Activated CD4-positive, alpha-beta memory T cell treated with anti-CD3 and anti-CD28 coated beads for 36 hours (primary cell): ENCODE measurements around the gene SEL1L3. TPM values are rescaled to one million over a fixed set of nuclear protein-coding genes. Genes with fewer than 3 reads are reported as not detected.

Experiments
- CTCF ChIA-PET: fragments of 350-600 bp; sonication (Branson Sonifier 250); formaldehyde crosslinking; loops from one replicate; lab custom pipeline; 2021; ENCODE audit warnings: antibody characterized with exemption, inconsistent platforms; lab: Charles Lee
- POLR2A ChIA-PET: fragments of 350-600 bp; sonication (Branson Sonifier 250); formaldehyde crosslinking; loops from one replicate; lab custom pipeline; 2021; ENCODE audit warnings: antibody characterized with exemption; lab: Charles Lee
- DNase-seq: peaks from one replicate; pipeline ENCODE4 v3.0.0-alpha.2; 2020
- H3K27ac Mint-ChIP-seq: one replicate; pipeline ENCODE4 v1.8.0; 2021; ENCODE audit warnings: mixed read lengths
- H3K27me3 Mint-ChIP-seq: one replicate; pipeline ENCODE4 v1.8.0; 2021; ENCODE audit warnings: mixed read lengths
- H3K36me3 Mint-ChIP-seq: one replicate; pipeline ENCODE4 v1.8.0; 2021; ENCODE audit warnings: mixed read lengths
- H3K4me1 Mint-ChIP-seq: one replicate; pipeline ENCODE4 v1.8.0; 2021; ENCODE audit warnings: low read depth, mixed read lengths
- H3K4me3 Mint-ChIP-seq: one replicate; pipeline ENCODE4 v1.8.0; 2021; ENCODE audit warnings: mild to moderate bottlenecking, mixed read lengths
- H3K9me3 Mint-ChIP-seq: one replicate; pipeline ENCODE4 v1.8.0; 2021; ENCODE audit warnings: mixed read lengths
- intact Hi-C: fragments of 100-400 bp; cut with micrococcal nuclease; formaldehyde crosslinking; loops from one replicate; pipeline ENCODE4 v1.15.1; 2023
- total RNA-seq, 2 experiments: library from RNA; stranded (reverse); gene quantifications; one replicate each; pipeline ENCODE4 v1.2.3, GENCODE V29; 2021

The SEL1L3 gene
- total RNA-seq, 2 experiments from 2014 or later: 67.1 to 67.7 TPM

- Mint-ChIP-seq H3K36me3 (peaks cover 40% of the 10 kb centered on the region), H3K4me1 (peaks cover 79% of the 10 kb centered on the region), H3K4me3 (no peak overlapping the region), H3K27me3 (no peaks in the 10 kb centered on the region), H3K9me3 (no peaks in the 10 kb centered on the region), H3K27ac (peak overlapping the region; percentile 75)
- ChIA-PET POLR2A (interaction anchor here (1.4 to 1.9 kb wide), 2 partner anchors 10 to 14 kb away, joined by 5 to 10 read pairs; no protein-coding TSS in a partner anchor), CTCF (interaction anchor here (1.9 kb wide), 1 partner anchor 10 kb away, joined by 4 read pairs; no protein-coding TSS in a partner anchor)
- DNase-seq: peak; percentile 54
- intact Hi-C loops: loop anchor here (1.0 kb wide), 3 partner anchors 10 to 93 kb away; no protein-coding TSS in a partner anchor
These were observed 17.7 kb downstream of the SEL1L3 start for GRCh38 chr4:25844961-25845712.

- intact Hi-C loops: no loop called here
- ChIA-PET CTCF (no interaction called here), POLR2A (no interaction called here)
- no peaks in the 10 kb centered on the region for H3K27me3 Mint-ChIP-seq
- peaks cover 44% of the 10 kb centered on the region for H3K36me3 Mint-ChIP-seq
- H3K4me1 Mint-ChIP-seq: peaks cover 68% of the 10 kb centered on the region
- peak; percentile 47 for DNase-seq
- H3K9me3 Mint-ChIP-seq: no peaks in the 10 kb centered on the region
- peak overlapping the region; percentile 30 for H3K27ac Mint-ChIP-seq
- H3K4me3 Mint-ChIP-seq: no peak overlapping the region
These were observed 19.3 kb downstream of the SEL1L3 start for GRCh38 chr4:25843340-25844097.

- POLR2A ChIA-PET: no interaction called here
- DNase-seq: peak; percentile 58
- H3K27me3 Mint-ChIP-seq: no peaks in the 10 kb centered on the region
- CTCF ChIA-PET: interaction anchor here (0.7 to 1.3 kb wide), 6 partner anchors 9 to 483 kb away, joined by 3 to 6 read pairs (median 4); no protein-coding TSS in a partner anchor
- H3K9me3 Mint-ChIP-seq: no peaks in the 10 kb centered on the region
- intact Hi-C loops: no loop called here
- H3K36me3 Mint-ChIP-seq: peaks cover 39% of the 10 kb centered on the region
- peak overlapping the region; percentile 9 for H3K27ac Mint-ChIP-seq
- H3K4me3 Mint-ChIP-seq: no peak overlapping the region
- peaks cover 57% of the 10 kb centered on the region for H3K4me1 Mint-ChIP-seq
These were observed 20.5 kb downstream of the SEL1L3 start for GRCh38 chr4:25842229-25842845.

GRCh38 chr4:25839687-25840086 lies 23.1 kb downstream of the SEL1L3 start:
- ChIA-PET POLR2A (no interaction called here), CTCF (no interaction called here)
- Mint-ChIP-seq H3K36me3 (peaks cover 25% of the 10 kb centered on the region), H3K4me3 (no peak overlapping the region), H3K27ac (no peak overlapping the region), H3K27me3 (no peaks in the 10 kb centered on the region), H3K9me3 (no peaks in the 10 kb centered on the region), H3K4me1 (peaks cover 38% of the 10 kb centered on the region)
- DNase-seq: no peak
- intact Hi-C loops: no loop called here

GRCh38 chr4:25839233-25839632 lies 23.6 kb downstream of the SEL1L3 start:
- Mint-ChIP-seq H3K4me3 (no peak overlapping the region), H3K9me3 (no peaks in the 10 kb centered on the region), H3K36me3 (peaks cover 27% of the 10 kb centered on the region), H3K4me1 (peaks cover 35% of the 10 kb centered on the region), H3K27ac (no peak overlapping the region), H3K27me3 (no peaks in the 10 kb centered on the region)
- DNase-seq: no peak
- intact Hi-C loops: no loop called here
- CTCF ChIA-PET: no interaction called here
- POLR2A ChIA-PET: no interaction called here

GRCh38 chr4:25838526-25838925 lies 24.3 kb downstream of the SEL1L3 start:
- Mint-ChIP-seq H3K4me3 (no peak overlapping the region), H3K36me3 (peaks cover 25% of the 10 kb centered on the region), H3K4me1 (peaks cover 28% of the 10 kb centered on the region), H3K9me3 (no peaks in the 10 kb centered on the region), H3K27ac (no peak overlapping the region), H3K27me3 (no peaks in the 10 kb centered on the region)
- CTCF ChIA-PET: no interaction called here
- intact Hi-C loops: no loop called here
- POLR2A ChIA-PET: no interaction called here
- DNase-seq: no peak

GRCh38 chr4:25837107-25837506 lies 25.7 kb downstream of the SEL1L3 start:
- DNase-seq: no peak
- H3K27ac Mint-ChIP-seq: no peak overlapping the region
- peaks cover 14% of the 10 kb centered on the region for H3K4me1 Mint-ChIP-seq
- no peak overlapping the region for H3K4me3 Mint-ChIP-seq
- intact Hi-C loops: no loop called here
- no peaks in the 10 kb centered on the region for H3K27me3 Mint-ChIP-seq
- H3K9me3 Mint-ChIP-seq: no peaks in the 10 kb centered on the region
- CTCF ChIA-PET: no interaction called here
- peaks cover 30% of the 10 kb centered on the region for H3K36me3 Mint-ChIP-seq
- POLR2A ChIA-PET: interaction anchor here (0.7 kb wide), 1 partner anchor 838 kb away, joined by 3 read pairs; no protein-coding TSS in a partner anchor

- Mint-ChIP-seq H3K27me3 (no peaks in the 10 kb centered on the region), H3K36me3 (peaks cover 39% of the 10 kb centered on the region), H3K27ac (no peak overlapping the region), H3K4me1 (peaks cover 6% of the 10 kb centered on the region), H3K9me3 (no peaks in the 10 kb centered on the region), H3K4me3 (no peak overlapping the region)
- intact Hi-C loops: no loop called here
- ChIA-PET POLR2A (no interaction called here), CTCF (no interaction called here)
- DNase-seq: no peak
These were observed 27.4 kb downstream of the SEL1L3 start for GRCh38 chr4:25835384-25835783.

GRCh38 chr4:25834411-25835107 lies 28.2 kb downstream of the SEL1L3 start:
- Mint-ChIP-seq H3K4me1 (peaks cover 6% of the 10 kb centered on the region), H3K4me3 (no peak overlapping the region), H3K9me3 (no peaks in the 10 kb centered on the region), H3K27me3 (no peaks in the 10 kb centered on the region), H3K36me3 (peaks cover 46% of the 10 kb centered on the region), H3K27ac (no peak overlapping the region)
- intact Hi-C loops: no loop called here
- no peak for DNase-seq
- ChIA-PET POLR2A (no interaction called here), CTCF (interaction anchor here (1.2 to 1.8 kb wide), 2 partner anchors 8 to 99 kb away, joined by 3 to 6 read pairs; no protein-coding TSS in a partner anchor)

GRCh38 chr4:25830548-25830947 lies 32.2 kb downstream of the SEL1L3 start:
- Mint-ChIP-seq H3K27ac (no peak overlapping the region), H3K27me3 (no peaks in the 10 kb centered on the region), H3K4me1 (peaks cover under 1% of the 10 kb centered on the region), H3K4me3 (no peak overlapping the region), H3K9me3 (no peaks in the 10 kb centered on the region), H3K36me3 (peaks cover 51% of the 10 kb centered on the region)
- ChIA-PET CTCF (no interaction called here), POLR2A (no interaction called here)
- DNase-seq: no peak
- intact Hi-C loops: no loop called here

GRCh38 chr4:25827897-25828296 lies 34.9 kb downstream of the SEL1L3 start:
- no peak overlapping the region for H3K27ac Mint-ChIP-seq
- H3K4me1 Mint-ChIP-seq: no peaks in the 10 kb centered on the region
- ChIA-PET CTCF (no interaction called here), POLR2A (no interaction called here)
- H3K9me3 Mint-ChIP-seq: no peaks in the 10 kb centered on the region
- no peak overlapping the region for H3K4me3 Mint-ChIP-seq
- H3K36me3 Mint-ChIP-seq: peaks cover 44% of the 10 kb centered on the region
- H3K27me3 Mint-ChIP-seq: no peaks in the 10 kb centered on the region
- intact Hi-C loops: no loop called here
- DNase-seq: no peak
